Left lung (tissue), 10 donors: ENCODE results near the gene TLR8. TPM values are rescaled to one million over a fixed set of nuclear protein-coding genes. Genes with fewer than 3 reads are reported as not detected.
A peak's percentile ranks its signal among the peaks of the same experiment; 100 is the strongest.

Experiments used
- ATAC-seq: fragments of 200-7000 bp; cut with Tn5 transposase; one replicate; pipeline ENCODE4 v1.9.1; 2020; ENCODE audit warnings: moderate library complexity
- DNase-seq, 4 donors: peaks; one replicate each; pipeline ENCODE4 v3.0.0-alpha.2; 2013 to 2020
- H3K27ac ChIP-seq, 2 donors: fragments of 200-600 bp; sonication (generic) in 1 of 2; one replicate each; pipeline versions ENCODE4 v1.5.0 to v1.8.0; 2020 to 2021
- H3K27me3 ChIP-seq, 2 donors: fragments of 200-600 bp; sonication (generic) in 1 of 2; one replicate each; pipeline versions ENCODE4 v1.5.0 to v1.8.0; 2020 to 2021
- H3K36me3 ChIP-seq, 2 donors: fragments of 200-600 bp; sonication (generic) in 1 of 2; one replicate each; pipeline versions ENCODE4 v1.5.0 to v1.8.0; 2020 to 2021
- H3K4me1 ChIP-seq, 2 donors: fragments of 200-600 bp; one replicate each; pipeline ENCODE4 v1.8.0; 2021
- H3K4me3 ChIP-seq, 2 donors: fragments of 200-600 bp; sonication (generic) in 1 of 2; one replicate each; pipeline versions ENCODE4 v1.5.0 to v1.8.0; 2020 to 2021; ENCODE audit warnings: mild to moderate bottlenecking in 1 of 2
- H3K9me3 ChIP-seq, 2 donors: fragments of 200-600 bp; sonication (generic) in 1 of 2; one replicate each; pipeline versions ENCODE4 v1.5.0 to v1.8.0; 2020 to 2021
- CTCF ChIP-seq, 2 donors: fragments of 200-600 bp; sonication (generic) in 1 of 2; IDR thresholded peaks; one replicate each; pipeline versions ENCODE4 v1.5.0 to v1.8.0; 2021; ENCODE audit warnings: antibody characterized with exemption in 2 of 2
- intact Hi-C, 2 donors: fragments of 100-400 bp; cut with DNase I; formaldehyde crosslinking; loops; one replicate each; pipeline versions ENCODE4 v1.11.2 to v1.14.2; 2022
- polyA plus RNA-seq, 6 donors: library from polyadenylated mRNA; unstranded; fragments of 120-200 nt; gene quantifications; one replicate each; pipeline ENCODE4 v1.2.1, GENCODE V29; 2013; ENCODE audit not compliant: insufficient read length in 6 of 6
- total RNA-seq, 2 donors: library from RNA; stranded (reverse); fragmentation: NEBNext Ultra II Directional; extraction: Animal tissue kit (Norgen Biotek cat#: 25700); gene quantifications; one replicate each; pipeline ENCODE4 v1.2.1, GENCODE V29; 2021
- donor health status: DM: no; HTN: yes; CAD: no.
- donor health status: DM: no; HTN: no; CAD: no.

The TLR8 gene
- total and polyA plus RNA-seq, 8 donors, result 0.31 to 24.6 (median 0.53) TPM

- ATAC-seq, result peak; percentile 59
- no peak for DNase-seq
- no peak overlapping the region for H3K27ac ChIP-seq
- H3K4me1 ChIP-seq, result no peaks in the 10 kb centered on the region
- H3K27me3 ChIP-seq, result no peaks in the 10 kb centered on the region
- H3K36me3 ChIP-seq, result no peaks in the 10 kb centered on the region
- TF ChIP-seq CTCF (IDR thresholded peaks at IDR 0.05), result no peak
- H3K4me3 ChIP-seq, result no peak overlapping the region
- H3K9me3 ChIP-seq, result no peaks in the 10 kb centered on the region
- intact Hi-C loops, result no loop called here
Measured at GRCh38 chrX:12917753-12918152, 11.3 kb downstream of the TLR8 start.

GRCh38 chrX:12919051-12919450 lies 12.6 kb downstream of the TLR8 start:
- no peak for DNase-seq
- H3K27ac ChIP-seq, result no peak overlapping the region
- no peaks in the 10 kb centered on the region for H3K36me3 ChIP-seq
- ATAC-seq, result no peak
- intact Hi-C loops, result no loop called here
- no peak overlapping the region for H3K4me3 ChIP-seq
- H3K9me3 ChIP-seq, result no peaks in the 10 kb centered on the region
- no peak for TF ChIP-seq CTCF (IDR thresholded peaks at IDR 0.05)
- no peaks in the 10 kb centered on the region for H3K4me1 ChIP-seq
- no peaks in the 10 kb centered on the region for H3K27me3 ChIP-seq

- ATAC-seq (no peak), DNase-seq (no peak)
- H3K27ac ChIP-seq, result no peak overlapping the region
- no peaks in the 10 kb centered on the region for H3K27me3 ChIP-seq
- intact Hi-C loops, result no loop called here
- no peak for TF ChIP-seq CTCF (IDR thresholded peaks at IDR 0.05)
- no peaks in the 10 kb centered on the region for H3K4me1 ChIP-seq
- no peaks in the 10 kb centered on the region for H3K9me3 ChIP-seq
- H3K4me3 ChIP-seq, result no peak overlapping the region
- H3K36me3 ChIP-seq, result no peaks in the 10 kb centered on the region
Measured at GRCh38 chrX:12919620-12920019, 13.2 kb downstream of the TLR8 start.

GRCh38 chrX:12920990-12921389 lies 14.6 kb downstream of the TLR8 start:
- Histone ChIP-seq H3K4me1 (no peaks in the 10 kb centered on the region), H3K27ac (no peak overlapping the region), H3K4me3 (no peak overlapping the region), H3K27me3 (peaks cover 0 to 2% of the 10 kb centered on the region in 2 donors), H3K9me3 (no peaks in the 10 kb centered on the region), H3K36me3 (no peaks in the 10 kb centered on the region)
- ATAC-seq (no peak), DNase-seq (no peak)
- TF ChIP-seq CTCF (IDR thresholded peaks at IDR 0.05), result no peak
- intact Hi-C loops, result no loop called here

DNA sequence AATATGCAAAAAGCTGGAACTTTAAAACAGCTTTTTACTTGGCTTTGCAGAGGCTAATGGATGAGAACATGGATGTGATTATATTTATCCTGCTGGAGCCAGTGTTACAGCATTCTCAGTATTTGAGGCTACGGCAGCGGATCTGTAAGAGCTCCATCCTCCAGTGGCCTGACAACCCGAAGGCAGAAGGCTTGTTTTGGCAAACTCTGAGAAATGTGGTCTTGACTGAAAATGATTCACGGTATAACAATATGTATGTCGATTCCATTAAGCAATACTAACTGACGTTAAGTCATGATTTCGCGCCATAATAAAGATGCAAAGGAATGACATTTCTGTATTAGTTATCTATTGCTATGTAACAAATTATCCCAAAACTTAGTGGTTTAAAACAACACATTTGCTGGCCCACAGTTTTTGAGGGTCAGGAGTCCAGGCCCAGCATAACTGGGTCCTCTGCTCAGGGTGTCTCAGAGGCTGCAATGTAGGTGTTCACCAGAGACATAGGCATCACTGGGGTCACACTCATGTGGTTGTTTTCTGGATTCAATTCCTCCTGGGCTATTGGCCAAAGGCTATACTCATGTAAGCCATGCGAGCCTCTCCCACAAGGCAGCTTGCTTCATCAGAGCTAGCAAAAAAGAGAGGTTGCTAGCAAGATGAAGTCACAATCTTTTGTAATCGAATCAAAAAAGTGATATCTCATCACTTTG lies 15.6 kb downstream of the TLR8 start:
- no peaks in the 10 kb centered on the region for H3K36me3 ChIP-seq
- no peaks in the 10 kb centered on the region for H3K9me3 ChIP-seq
- H3K27me3 ChIP-seq, result peaks cover 0 to 2% of the 10 kb centered on the region in 2 donors
- intact Hi-C loops, result no loop called here
- TF ChIP-seq CTCF (IDR thresholded peaks at IDR 0.05), result no peak
- ATAC-seq (no peak), DNase-seq (no peak)
- no peak overlapping the region for H3K4me3 ChIP-seq
- H3K27ac ChIP-seq, result no peak overlapping the region
- H3K4me1 ChIP-seq, result no peaks in the 10 kb centered on the region
